ENCODE measurements around the gene PLA2R1. TPM values are rescaled to one million over a fixed set of nuclear protein-coding genes. Genes with fewer than 3 reads are reported as not detected.

The PLA2R1 gene
- total RNA-seq, 4 donors from 2014 or later, result 86.0 to 246 (median 152) TPM

DNA sequence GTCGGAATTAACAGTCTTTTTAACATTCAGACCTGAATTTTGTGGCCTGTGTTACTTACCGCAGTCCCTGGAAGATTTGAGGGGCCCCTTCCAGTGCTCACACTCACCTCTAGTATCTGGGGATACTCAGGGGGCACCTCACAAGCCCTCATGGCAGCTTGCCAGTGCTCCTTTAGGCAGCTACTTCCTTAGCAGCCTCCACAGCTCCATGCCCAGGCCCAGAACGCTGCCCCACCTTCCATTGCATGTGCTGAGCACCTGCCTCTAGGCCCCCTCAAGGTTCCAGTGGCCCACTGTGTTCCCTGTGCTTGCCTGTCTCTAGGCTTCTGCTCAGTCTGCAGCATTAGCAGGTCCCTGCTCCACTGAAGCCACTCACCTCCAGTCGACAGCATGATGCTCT is 30.0 kb upstream of the PLA2R1 start:
- Histone ChIP-seq H3K4me1 (no peaks in the 10 kb centered on the region), H3K9me3 (no peaks in the 10 kb centered on the region), H3K27me3 (no peaks in the 10 kb centered on the region), H3K27ac (no peak overlapping the region), H3K4me3 (replicated peaks in 1 of 3) (no peak overlapping the region), H3K36me3 (no peaks in the 10 kb centered on the region)
- DNase-seq, result no peak
- TF ChIP-seq POLR2A (IDR thresholded peaks at IDR 0.05) (no peak), CTCF (IDR thresholded peaks at IDR 0.05) (no peak)
- WGBS, 2 donors, result 94 to 98% methylated on average over 3 of the region's 4 CpGs
- intact Hi-C loops (cut with DNase I), result no loop called here

DNA sequence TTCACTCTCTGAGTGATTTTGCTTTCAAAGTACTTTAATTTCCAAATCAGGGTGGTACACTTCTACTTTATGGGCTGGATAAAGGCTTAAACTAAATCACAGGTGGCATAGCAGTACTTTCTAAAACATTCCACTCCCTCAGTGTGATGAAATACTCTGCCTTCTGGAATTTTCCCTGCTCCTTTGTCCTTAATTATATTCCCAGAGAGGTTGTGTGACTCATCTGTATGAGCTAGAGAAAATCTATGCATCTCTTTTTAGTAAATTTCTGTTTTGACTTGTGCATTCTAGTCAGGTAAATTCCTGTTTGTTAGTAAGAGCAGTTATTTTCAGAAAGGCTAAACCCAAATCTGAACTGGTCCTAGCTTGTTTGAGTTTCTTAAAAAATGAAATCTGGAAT is 29.0 kb upstream of the PLA2R1 start:
- TF ChIP-seq POLR2A (IDR thresholded peaks at IDR 0.05) (no peak), CTCF (IDR thresholded peaks at IDR 0.05) (no peak)
- H3K27ac ChIP-seq, result no peak overlapping the region

GRCh38 chr2:160087854-160088745 is 25.7 kb upstream of the PLA2R1 start:
- no peaks in the 10 kb centered on the region for H3K9me3 ChIP-seq
- no peak for TF ChIP-seq POLR2A (IDR thresholded peaks at IDR 0.05)
- peak in 1 of 6 experiments; percentile 10 for TF ChIP-seq CTCF (IDR thresholded peaks at IDR 0.05)
- 74 to 78% methylated on average over 4 of the region's 4 CpGs for WGBS, 2 donors

More for the DNA sequence above, 29.0 kb upstream of the PLA2R1 start:
- H3K4me3 ChIP-seq (replicated peaks in 1 of 3), result no peak overlapping the region
- no peaks in the 10 kb centered on the region for H3K9me3 ChIP-seq
- no peaks in the 10 kb centered on the region for H3K27me3 ChIP-seq
- intact Hi-C loops (cut with DNase I), result no loop called here
- H3K4me1 ChIP-seq, result no peaks in the 10 kb centered on the region
- DNase-seq, result no peak
- no peaks in the 10 kb centered on the region for H3K36me3 ChIP-seq

DNA sequence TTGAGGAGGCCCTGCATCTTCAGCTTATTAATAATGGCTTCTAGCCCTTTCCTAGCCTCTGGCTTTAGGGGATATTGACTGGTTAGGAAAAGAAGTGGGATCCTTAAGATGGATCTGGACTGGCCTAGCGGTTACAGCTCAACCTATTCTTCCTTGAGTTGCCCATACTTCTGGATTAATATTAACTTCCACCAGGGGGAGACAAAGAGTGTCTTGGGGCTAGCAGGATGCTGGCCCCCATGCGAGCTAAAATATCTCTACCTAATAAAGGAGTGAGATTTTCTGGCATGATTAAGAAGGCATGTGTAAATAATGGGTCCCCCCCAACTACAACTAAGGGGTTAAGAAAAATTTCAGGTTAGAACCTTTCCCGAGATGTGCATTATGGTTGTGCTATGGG is 23.2 kb upstream of the PLA2R1 start:
- DNase-seq, result no peak
- 95 to 96% methylated on average over 3 of the region's 3 CpGs for WGBS, 2 donors
- no peaks in the 10 kb centered on the region for H3K9me3 ChIP-seq

More at GRCh38 chr2:160087854-160088745, 25.7 kb upstream of the PLA2R1 start:
- H3K4me3 ChIP-seq (replicated peaks in 1 of 3), result no peak overlapping the region
- intact Hi-C loops (cut with DNase I), result no loop called here
- no peaks in the 10 kb centered on the region for H3K4me1 ChIP-seq
- no peaks in the 10 kb centered on the region for H3K27me3 ChIP-seq
- H3K27ac ChIP-seq, result no peak overlapping the region
- DNase-seq, result no peak
- H3K36me3 ChIP-seq, result no peaks in the 10 kb centered on the region

More for the DNA sequence above, 23.2 kb upstream of the PLA2R1 start:
- Histone ChIP-seq H3K4me1 (no peaks in the 10 kb centered on the region), H3K36me3 (no peaks in the 10 kb centered on the region), H3K4me3 (replicated peaks in 1 of 3) (no peak overlapping the region), H3K27me3 (no peaks in the 10 kb centered on the region), H3K27ac (no peak overlapping the region)
- intact Hi-C loops (cut with DNase I), result no loop called here
- no peak for TF ChIP-seq CTCF (IDR thresholded peaks at IDR 0.05)
- TF ChIP-seq POLR2A (IDR thresholded peaks at IDR 0.05), result no peak

Data from thyroid gland (tissue), 4 donors.